HG03060 (cell line): ENCODE data around the gene SYP.
"Not testable (repeated sequence)": the region's sequence is repeated elsewhere in the genome, so short reads cannot be mapped to it uniquely, and the experiment has no call there.

Experiments
- ATAC-seq: cut with Tn5 transposase; IDR thresholded peaks from one replicate; pipeline ENCODE4 v1.9.1; 2021; ENCODE audit warnings: low read depth, moderate number of reproducible peaks; ENCODE audit not compliant: unreplicated experiment

The SYP gene

DNA sequence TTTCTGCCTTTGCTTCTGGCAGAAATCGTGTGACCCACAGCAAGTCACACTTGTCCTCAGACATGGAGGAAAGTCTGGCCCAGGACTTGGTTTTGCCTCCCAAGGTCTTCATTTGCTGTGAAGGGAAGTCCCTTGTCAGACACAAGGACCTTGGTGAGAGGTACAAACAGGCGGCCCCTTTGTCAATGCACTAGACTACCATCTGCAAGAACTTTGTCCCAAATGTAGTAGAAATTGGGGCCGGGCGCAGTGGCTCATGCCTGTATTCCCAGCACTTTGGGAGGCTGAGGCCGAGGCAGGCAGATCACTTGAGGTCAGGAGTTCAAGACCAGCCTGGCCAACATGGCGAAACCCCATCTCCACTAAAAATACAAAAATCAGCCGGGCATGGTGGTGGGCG, 26.4 kb downstream of the SYP start:
- not testable (repeated sequence) for ATAC-seq

DNA sequence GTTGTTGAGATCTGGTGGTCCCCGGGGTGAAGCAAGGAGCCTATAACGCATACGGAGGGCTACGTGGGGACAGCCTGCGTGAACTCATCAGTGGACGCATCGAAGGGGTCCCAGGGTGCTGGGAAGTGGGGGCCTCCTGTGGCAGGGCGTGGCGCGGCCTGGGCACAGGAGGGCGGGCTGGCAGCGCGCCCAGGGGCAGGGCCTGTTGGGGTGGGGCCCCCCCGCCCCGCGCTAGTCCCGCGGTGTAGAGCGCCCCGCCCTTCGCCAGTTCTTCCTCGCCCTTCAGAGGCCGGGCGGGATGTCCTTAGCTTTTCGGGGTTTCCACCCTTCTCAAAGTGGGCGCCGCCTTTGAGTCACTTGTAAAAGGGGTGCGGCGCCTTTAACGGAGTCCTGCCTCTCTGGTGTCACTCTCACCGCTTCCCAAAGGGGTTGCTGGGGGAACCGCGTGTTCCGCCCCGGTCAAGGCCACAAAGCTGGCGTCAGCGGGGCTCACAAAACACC, 27.7 kb downstream of the SYP start:
- no peak for ATAC-seq

GRCh38 chrX:49171752-49172279, 28.2 kb downstream of the SYP start, which contains the start of gene PLP2:
Gene PLP2, plus strand, starts transcription at chrX:49171898. Its CDS starts 103 bp downstream, at chrX:49172001.
- ATAC-seq, result no peak

- ATAC-seq, result no peak
Observed at GRCh38 chrX:49167740-49168108, 32.3 kb downstream of the SYP start.

GRCh38 chrX:49166914-49167739, 32.9 kb downstream of the SYP start:
- ATAC-seq, result no peak

DNA sequence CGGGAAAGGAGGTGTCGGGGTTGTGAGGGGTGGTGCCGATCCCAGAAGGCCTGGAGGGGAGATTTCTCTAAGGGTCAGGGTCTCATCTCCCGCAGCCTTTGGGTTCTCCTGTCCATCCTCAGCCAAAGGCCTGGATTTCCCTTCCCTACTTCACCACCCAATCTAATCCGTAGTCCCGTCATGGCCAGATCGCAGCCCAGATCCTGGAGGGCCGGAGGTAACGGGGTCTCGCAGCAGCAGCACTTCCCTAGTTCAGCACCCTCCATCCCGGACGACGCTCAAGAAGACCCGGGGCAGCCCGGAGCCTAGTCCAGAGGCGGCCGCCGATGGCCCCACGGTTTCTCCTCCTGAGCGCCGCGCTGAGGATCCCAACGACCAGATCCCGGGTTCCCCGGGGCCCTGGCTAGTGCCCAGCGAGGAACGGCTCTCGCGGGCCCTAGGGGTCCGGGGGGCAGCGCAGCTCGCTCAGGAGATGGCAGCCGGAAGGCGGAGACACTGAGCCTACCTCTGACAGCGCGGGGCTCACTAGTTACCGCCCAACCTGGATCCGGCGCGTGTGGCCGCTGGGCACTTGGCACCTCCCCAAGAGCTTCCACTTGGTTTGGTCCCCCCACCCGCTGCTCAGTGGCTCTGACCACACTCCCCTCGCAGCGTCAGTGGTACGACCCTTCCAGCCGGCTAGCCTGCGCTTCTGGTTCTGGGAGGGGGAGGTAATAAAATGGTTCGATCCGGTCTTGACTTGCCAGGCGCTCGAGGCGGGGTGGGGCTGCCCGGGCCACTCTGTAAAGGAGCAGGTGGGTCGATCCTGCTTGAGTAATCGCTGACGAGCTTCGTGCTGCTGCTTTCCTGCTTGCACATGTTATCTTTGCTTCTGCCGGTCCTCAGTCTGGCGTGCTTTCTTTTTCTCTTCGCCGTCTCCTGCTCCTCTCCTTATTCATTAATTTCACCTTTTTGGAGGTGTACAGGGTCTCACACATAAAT, 33.8 kb downstream of the SYP start:
- ATAC-seq, result no peak

GRCh38 chrX:49164589-49165360, 35.2 kb downstream of the SYP start:
- no peak for ATAC-seq

DNA sequence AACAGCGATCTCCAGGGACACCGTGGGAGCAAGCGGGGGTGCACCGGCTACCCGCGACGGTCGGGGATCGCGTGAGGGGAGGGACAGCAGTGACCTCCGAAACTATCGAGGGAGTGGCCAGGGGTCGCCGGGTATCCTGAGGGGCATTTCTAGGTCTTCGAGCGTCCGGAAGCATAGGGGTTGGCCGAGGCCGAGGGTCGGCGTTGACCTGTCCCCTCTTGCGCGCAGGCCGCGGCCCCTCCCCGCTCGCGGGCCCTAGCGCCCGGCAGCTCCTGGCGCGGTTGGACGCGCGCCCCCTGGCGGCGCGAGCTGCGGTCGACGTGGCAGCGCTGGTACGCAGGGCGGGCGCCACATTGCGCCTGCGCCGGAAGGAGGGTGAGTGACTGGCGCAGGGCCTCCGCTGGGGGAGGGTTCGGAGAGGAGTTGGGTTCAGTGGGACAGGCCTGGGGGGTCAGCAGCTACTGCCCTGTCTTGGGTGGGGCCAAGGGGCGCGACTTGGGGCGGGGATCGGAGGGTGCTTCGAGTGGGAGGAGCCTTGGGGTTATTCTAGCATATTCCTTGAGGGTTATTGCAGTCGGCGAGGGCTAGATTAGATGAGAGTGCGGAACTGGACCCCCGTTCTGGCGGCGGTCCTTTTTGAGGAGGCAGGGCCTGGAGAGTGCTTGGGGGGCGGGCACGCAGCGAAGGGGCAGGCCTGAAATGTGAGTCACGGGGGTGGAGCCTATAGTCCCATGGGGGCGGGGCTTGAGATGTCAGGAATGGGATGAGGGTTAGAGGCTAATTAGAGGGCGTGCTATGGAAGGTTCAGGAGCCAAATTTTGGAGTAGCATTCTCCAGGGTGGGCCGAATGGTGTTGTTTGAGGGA, 36.2 kb downstream of the SYP start:
- ATAC-seq, result no peak

DNA sequence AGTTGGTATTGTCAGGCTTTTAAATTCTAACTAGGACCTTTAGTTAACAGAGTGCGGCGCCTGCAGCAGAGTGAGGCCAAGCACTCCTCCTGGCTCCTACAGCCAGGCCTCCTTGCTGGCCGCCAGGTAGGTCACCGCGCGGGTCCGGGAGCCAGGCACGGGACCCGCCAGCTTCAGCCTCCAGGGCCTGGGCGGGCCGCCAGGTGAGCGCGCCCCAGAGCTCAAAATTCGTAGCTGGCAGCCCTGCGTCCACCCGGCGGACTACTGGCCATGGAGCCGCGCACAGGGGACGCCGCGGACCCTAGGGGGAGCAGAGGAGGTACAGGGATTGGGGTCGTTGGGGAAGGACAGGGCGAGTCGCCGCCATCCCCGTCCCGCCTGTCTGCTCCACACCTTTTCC, 37.4 kb downstream of the SYP start, which contains the start of gene MAGIX:
Gene MAGIX, plus strand, starts transcription at position 139 of the 400 bp plus-strand sequence. Its CDS starts 132 bp downstream, at position 271.
- ATAC-seq, result no peak

GRCh38 chrX:49161632-49162031, 38.4 kb downstream of the SYP start:
- no peak for ATAC-seq

- no peak for ATAC-seq
Observed at GRCh38 chrX:49160908-49161307, 39.1 kb downstream of the SYP start.

GRCh38 chrX:49157194-49157593, 42.8 kb downstream of the SYP start:
- ATAC-seq, result no peak

- ATAC-seq, result no peak
Observed at GRCh38 chrX:49155900-49156837, 43.8 kb downstream of the SYP start.

DNA sequence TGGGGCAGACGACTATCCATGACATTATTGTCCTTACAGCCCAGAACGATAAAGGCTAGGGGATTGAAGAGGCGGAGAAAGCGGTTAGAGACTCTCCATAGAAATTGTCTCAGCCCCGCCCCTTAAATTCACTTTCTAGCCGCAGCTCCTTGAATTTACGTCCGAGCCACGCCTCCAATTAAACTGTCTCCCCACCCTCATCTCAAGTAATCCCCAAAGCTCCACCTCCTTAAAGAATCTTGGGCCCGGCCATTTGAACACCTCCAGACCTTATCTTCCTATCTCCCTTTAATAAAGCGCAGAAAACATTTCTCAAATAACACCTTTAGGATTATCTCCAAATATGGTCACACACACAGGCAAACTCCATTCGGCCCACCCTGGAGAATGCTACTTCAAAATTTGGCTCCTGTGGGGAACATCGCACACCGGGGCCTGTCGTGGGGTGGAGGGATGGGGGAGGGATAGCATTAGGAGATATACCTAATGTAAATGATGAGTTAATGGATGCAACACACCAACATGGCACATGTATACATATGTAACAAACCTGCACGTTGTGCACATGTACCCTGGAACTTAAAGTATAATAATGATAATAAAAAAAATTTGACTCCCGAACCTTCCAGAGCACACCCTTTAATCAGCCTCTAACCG, 44.6 kb downstream of the SYP start:
- no peak for ATAC-seq

DNA sequence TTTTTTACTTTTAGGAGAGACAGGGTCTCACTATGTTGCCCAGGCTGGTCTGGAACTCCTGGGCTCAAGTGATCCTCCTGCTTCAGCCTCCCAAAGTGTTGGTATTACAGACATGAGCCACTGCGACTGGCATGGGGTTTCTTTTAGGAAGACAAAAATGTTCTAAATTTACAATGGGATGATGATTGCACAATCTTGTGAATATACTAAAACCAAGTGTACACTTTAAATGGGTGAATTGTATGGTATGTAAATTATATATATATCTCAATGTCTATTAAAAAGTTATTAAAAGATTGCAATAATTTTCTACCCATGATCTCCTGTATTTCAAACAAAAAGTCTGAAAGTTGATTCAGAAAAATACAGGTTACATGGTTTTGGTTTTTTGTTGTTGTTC, 46.5 kb downstream of the SYP start:
- no peak for ATAC-seq

GRCh38 chrX:49149291-49149690, 50.7 kb downstream of the SYP start:
- not testable (repeated sequence) for ATAC-seq

- not testable (repeated sequence) for ATAC-seq
Observed at GRCh38 chrX:49148390-49149100, 51.4 kb downstream of the SYP start.
